ENCODE results near the gene PRTG. TPM values are rescaled to one million over a fixed set of nuclear protein-coding genes. Genes with fewer than 3 reads are reported as not detected.

The PRTG gene
- total and polyA plus RNA-seq, 10 of the 15 experiments (the other 5 are each of a cell fraction or from before 2014, with no cell fraction given) = under 0.01 to 0.25 TPM; not detected in 8

- Histone ChIP-seq H3K9ac (ENCODE audit: control insufficient read depth, insufficient read depth, low read length) (no peak overlapping the region), H2AFZ (ENCODE audit: control insufficient read depth, low read depth, low read length) (peak overlapping the region; percentile 47)
Measured at GRCh38 chr15:55742498-55742926, 440 bp downstream of the PRTG start.

More at GRCh38 chr15:55742498-55742926, 440 bp downstream of the PRTG start:
- intact Hi-C loops (cut with micrococcal nuclease; ENCODE audit: unreplicated experiment) (no loop called here), in situ Hi-C loops (cut with MboI) (no loop called here)
- H3K4me1 ChIP-seq (ENCODE audit: control insufficient read depth, insufficient read depth, low read length) = no peaks in the 10 kb centered on the region
- WGBS (ENCODE audit: insufficient coverage, insufficient replicate concordance, low lambda C conversion rate, missing lambda C conversion rate) = under 1% methylated on average over 44 of the region's 52 CpGs
- DNase-seq (ENCODE audit: low read depth, low spot score) = no peak
- H3K27ac ChIP-seq (ENCODE audit: control insufficient read depth, insufficient read depth) = no peak overlapping the region
- H3K36me3 ChIP-seq (ENCODE audit: control insufficient read depth in 2 of 2, insufficient read depth in 2 of 2, low read length in 1 of 2) = no peaks in the 10 kb centered on the region
- peak overlapping the region; percentile 81 for H3K4me2 ChIP-seq (ENCODE audit: control insufficient read depth, insufficient read depth)
- H3K4me3 ChIP-seq = peak overlapping the region; percentile 58; the same call in 1 of the 2 replicates
- FAIRE-seq = no peak
- CTCF ChIA-PET = no interaction called here
- BruUV-seq (replicated peaks) = no TSS peak
- RAD21 ChIA-PET (ENCODE audit: unreplicated experiment) = no interaction called here
- no peaks in the 10 kb centered on the region for H3K9me3 ChIP-seq (replicated peaks; ENCODE audit: control insufficient read depth, insufficient read depth, low read length)
- peak; percentile 50 for ATAC-seq
- no peak for TF ChIP-seq SMC3 (IDR thresholded peaks at IDR 0.05; ENCODE audit: borderline replicate concordance, low read length)
- no peak for TF ChIP-seq MEF2A (IDR thresholded peaks at IDR 0.05; ENCODE audit: insufficient read depth, low read depth, low read length)
- TF ChIP-seq IRF5 (IDR thresholded peaks at IDR 0.05; ENCODE audit: borderline replicate concordance) = no peak
- peak; percentile 74 for TF ChIP-seq SUZ12 (IDR thresholded peaks at IDR 0.05; ENCODE audit: unreplicated experiment)
- TF ChIP-seq MTA2 (IDR thresholded peaks at IDR 0.05; ENCODE audit: low read depth) = no peak
- TF ChIP-seq HDAC6 (IDR thresholded peaks at IDR 0.05; ENCODE audit: unreplicated experiment) = peak; percentile 75
- peaks cover 6 to 22% of the 10 kb centered on the region in 2 experiments for H3K27me3 ChIP-seq (replicated peaks in 1 of 2; ENCODE audit: control insufficient read depth in 2 of 2, insufficient read depth in 2 of 2, low read length in 1 of 2)
- H4K20me1 ChIP-seq (ENCODE audit: control insufficient read depth, insufficient read depth) = no peaks in the 10 kb centered on the region
- SMC1A ChIA-PET (ENCODE audit: uncharacterized antibody, unreplicated experiment) = no interaction called here
- POLR2A ChIA-PET = no interaction called here
- no peaks in the 10 kb centered on the region for H3K79me2 ChIP-seq (ENCODE audit: control insufficient read depth, insufficient read depth, low read length)
